Bronchial epithelial cell (primary cell): Measurements from ENCODE around the gene TMEM186. TPM values are rescaled to one million over a fixed set of nuclear protein-coding genes. Genes with fewer than 3 reads are reported as not detected.
A peak's percentile ranks its signal among the peaks of the same experiment; 100 is the strongest.
"Not testable (repeated sequence)": the region's sequence is repeated elsewhere in the genome, so short reads cannot be mapped to it uniquely, and the experiment has no call there.

ENCODE experiments used
- DNase-seq: peaks from one replicate; pipeline ENCODE4 v3.0.0-alpha.2; 2010; ENCODE audit warnings: low read depth
- FAIRE-seq: peaks from 2 replicates; lab custom pipeline; 2011; peaks lifted over from hg19 to GRCh38; lab: Jason Lieb, UNC
- H3K27me3 ChIP-seq: 2 replicates; pipeline ENCODE4 v1.5.1; 2011; ENCODE audit warnings: low read length; ENCODE audit not compliant: control insufficient read depth, insufficient read depth
- H3K36me3 ChIP-seq: 2 replicates; pipeline ENCODE4 v1.5.1; 2011; ENCODE audit warnings: low read length; ENCODE audit not compliant: control insufficient read depth, insufficient read depth
- H3K4me3 ChIP-seq: 2 replicates; pipeline ENCODE4 v1.5.1; 2011; ENCODE audit warnings: mild to moderate bottlenecking, low read depth, low read length, control low read depth
- total RNA-seq: library from RNA; depleted of rRNA; stranded (reverse); fragments of >200 nt; gene quantifications from 2 replicates; pipeline ENCODE4 v1.2.1, GENCODE V29; 2014
- TF ChIP-seq, protein P1 (sequence below): IDR thresholded peaks from 2 replicates; pipeline ENCODE4 v1.5.1; 2011; ENCODE audit warnings: mild to moderate bottlenecking, moderate library complexity, low read length, control low read depth, inconsistent platforms; ENCODE audit not compliant: insufficient read depth, severe bottlenecking

Gene TMEM186, protein sequence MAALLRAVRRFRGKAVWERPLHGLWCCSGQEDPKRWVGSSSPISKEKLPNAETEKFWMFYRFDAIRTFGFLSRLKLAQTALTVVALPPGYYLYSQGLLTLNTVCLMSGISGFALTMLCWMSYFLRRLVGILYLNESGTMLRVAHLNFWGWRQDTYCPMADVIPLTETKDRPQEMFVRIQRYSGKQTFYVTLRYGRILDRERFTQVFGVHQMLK
- 10.4 and 15.5 TPM in 2 replicates for total RNA-seq

GRCh38 chr16:8797364-8798173 is at the start of gene TMEM186, which contains the start of gene PMM2:
TSS of gene TMEM186 (minus strand) at chr16:8797639. CDS start at chr16:8797614, 25 bp downstream.
TSS of gene PMM2 (plus strand) at chr16:8797839. CDS start at chr16:8797883, 44 bp downstream.
- no peak for FAIRE-seq
- TF ChIP-seq, protein P1, sequence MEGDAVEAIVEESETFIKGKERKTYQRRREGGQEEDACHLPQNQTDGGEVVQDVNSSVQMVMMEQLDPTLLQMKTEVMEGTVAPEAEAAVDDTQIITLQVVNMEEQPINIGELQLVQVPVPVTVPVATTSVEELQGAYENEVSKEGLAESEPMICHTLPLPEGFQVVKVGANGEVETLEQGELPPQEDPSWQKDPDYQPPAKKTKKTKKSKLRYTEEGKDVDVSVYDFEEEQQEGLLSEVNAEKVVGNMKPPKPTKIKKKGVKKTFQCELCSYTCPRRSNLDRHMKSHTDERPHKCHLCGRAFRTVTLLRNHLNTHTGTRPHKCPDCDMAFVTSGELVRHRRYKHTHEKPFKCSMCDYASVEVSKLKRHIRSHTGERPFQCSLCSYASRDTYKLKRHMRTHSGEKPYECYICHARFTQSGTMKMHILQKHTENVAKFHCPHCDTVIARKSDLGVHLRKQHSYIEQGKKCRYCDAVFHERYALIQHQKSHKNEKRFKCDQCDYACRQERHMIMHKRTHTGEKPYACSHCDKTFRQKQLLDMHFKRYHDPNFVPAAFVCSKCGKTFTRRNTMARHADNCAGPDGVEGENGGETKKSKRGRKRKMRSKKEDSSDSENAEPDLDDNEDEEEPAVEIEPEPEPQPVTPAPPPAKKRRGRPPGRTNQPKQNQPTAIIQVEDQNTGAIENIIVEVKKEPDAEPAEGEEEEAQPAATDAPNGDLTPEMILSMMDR, result no peak
- Histone ChIP-seq H3K36me3 (peaks cover 6% of the 10 kb centered on the region), H3K27me3 (no peaks in the 10 kb centered on the region), H3K4me3 (peak within 1 kb of the TSS; percentile 78)
- peak; percentile 94 for DNase-seq

GRCh38 chr16:8847145-8847544 is 49.7 kb upstream of the TMEM186 start:
- Histone ChIP-seq H3K27me3 (no peaks in the 10 kb centered on the region), H3K36me3 (peaks cover 8% of the 10 kb centered on the region), H3K4me3 (no peak overlapping the region)
- DNase-seq (no peak), FAIRE-seq (no peak)
- TF ChIP-seq, protein P1, result no peak

GRCh38 chr16:8846401-8846932 is 49.0 kb upstream of the TMEM186 start:
- DNase-seq, result no peak

GRCh38 chr16:8845699-8846298 is 48.4 kb upstream of the TMEM186 start:
- H3K36me3 ChIP-seq, result peaks cover 7% of the 10 kb centered on the region
- TF ChIP-seq, protein P1, result no peak
- DNase-seq (no peak), FAIRE-seq (no peak)
- no peak overlapping the region for H3K4me3 ChIP-seq
- H3K27me3 ChIP-seq, result no peaks in the 10 kb centered on the region

More at GRCh38 chr16:8846401-8846932, 49.0 kb upstream of the TMEM186 start:
- no peaks in the 10 kb centered on the region for H3K27me3 ChIP-seq
- FAIRE-seq, result no peak
- H3K36me3 ChIP-seq, result peaks cover 7% of the 10 kb centered on the region
- TF ChIP-seq, protein P1, result no peak
- no peak overlapping the region for H3K4me3 ChIP-seq

DNA sequence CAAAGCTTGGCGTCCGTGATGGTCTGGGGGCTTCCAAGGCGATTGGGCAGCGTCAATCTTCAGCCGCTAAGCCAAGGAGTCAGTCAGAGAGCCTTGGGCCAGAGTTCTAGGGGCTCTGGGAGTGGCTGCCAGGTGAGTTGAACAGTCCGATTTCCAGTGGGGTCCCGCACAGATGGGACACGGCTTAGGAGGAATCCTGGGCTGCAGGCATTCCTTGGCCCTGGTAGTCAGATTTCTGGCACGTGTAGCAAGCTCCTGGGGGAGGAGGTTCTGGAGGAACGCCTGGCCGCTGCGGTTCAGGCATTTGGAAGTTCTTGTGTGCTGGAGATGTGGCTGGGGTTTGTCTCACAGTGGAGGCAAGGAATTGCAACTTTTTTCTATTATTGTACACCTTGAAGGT is 45.9 kb upstream of the TMEM186 start:
- not testable (repeated sequence) for H3K27me3 ChIP-seq, DNase-seq, H3K4me3 ChIP-seq, FAIRE-seq, H3K36me3 ChIP-seq

- H3K36me3 ChIP-seq, H3K4me3 ChIP-seq, DNase-seq, FAIRE-seq, H3K27me3 ChIP-seq: not testable (repeated sequence)
These were observed 44.6 kb upstream of the TMEM186 start for GRCh38 chr16:8842016-8842415.

GRCh38 chr16:8837594-8837993 is 40.2 kb upstream of the TMEM186 start:
- H3K36me3 ChIP-seq, FAIRE-seq, H3K27me3 ChIP-seq, DNase-seq, H3K4me3 ChIP-seq: not testable (repeated sequence)

GRCh38 chr16:8836797-8837196 is 39.4 kb upstream of the TMEM186 start:
- H3K36me3 ChIP-seq, H3K4me3 ChIP-seq, FAIRE-seq, DNase-seq, H3K27me3 ChIP-seq: not testable (repeated sequence)
